ENCODE results near the gene GOT2. TPM values are rescaled to one million over a fixed set of nuclear protein-coding genes. Genes with fewer than 3 reads are reported as not detected.
"Not testable (repeated sequence)": the region's sequence is repeated elsewhere in the genome, so short reads cannot be mapped to it uniquely, and the experiment has no call there.

Gene GOT2
- 10 to 100 TPM; 37.1 to 42.4 TPM for total RNA-seq
- polyA plus RNA-seq = 100 to 1,000 TPM in 1 of 2 donors, 10 to 100 TPM in 1; 86.3 to 113 TPM

GRCh38 chr16:58733671-58734458 is at the start of gene GOT2:
Gene GOT2, minus strand, starts transcription at chr16:58734316. Its CDS starts 88 bp downstream, at chr16:58734228.
- intact Hi-C loops (cut with micrococcal nuclease) = loop anchor here (1.0 kb wide), 3 partner anchors 22 to 104 kb away; partner anchors contain the start of gene SLC38A7
- peaks cover 37% of the 10 kb centered on the region for H3K4me1 ChIP-seq (ENCODE audit: insufficient read depth, low read length)
- H3K4me3 ChIP-seq (ENCODE audit: low read length in 2 of 2) = peak within 1 kb of the TSS; percentile 85 to 86
- H3K36me3 ChIP-seq (ENCODE audit: insufficient read depth, low read length) = no peaks in the 10 kb centered on the region
- peak within 1 kb of the TSS; percentile 94 to 99 (median 98) for H3K4me3 Mint-ChIP-seq
- no peaks in the 10 kb centered on the region for H3K27me3 ChIP-seq (ENCODE audit: insufficient read depth, low read length)
- H3K9me3 ChIP-seq (ENCODE audit: control insufficient read depth in 1 of 2, low read length in 2 of 2) = no peaks in the 10 kb centered on the region
- ChIA-PET POLR2A (ENCODE audit: partially characterized antibody) (interaction anchor here (0.7 to 1.4 kb wide), 2 partner anchors 22 to 50 kb away, joined by 3 read pairs; partner anchors contain the start of gene SLC38A7), CTCF (ENCODE audit: partially characterized antibody) (interaction anchor here (0.6 to 1.5 kb wide), 6 partner anchors 9 to 43 kb away, joined by 3 to 12 read pairs (median 4); no protein-coding TSS in a partner anchor)
- H3K27ac ChIP-seq (ENCODE audit: low read depth, low read length) = peak within 1 kb of the TSS; percentile 72
- peak; percentile 70 to 81 (median 77) for DNase-seq
- no peaks in the 10 kb centered on the region for H3K27me3 Mint-ChIP-seq
- H3K36me3 Mint-ChIP-seq = peaks cover 0 to 10% of the 10 kb centered on the region in 2 donors
- H3K27ac Mint-ChIP-seq = peak within 1 kb of the TSS; percentile 57 to 97 (median 94)
- H3K9me3 Mint-ChIP-seq = no peaks in the 10 kb centered on the region
- H3K4me1 Mint-ChIP-seq = peaks cover 24 to 45% (median 35%) of the 10 kb centered on the region in 4 donors

GRCh38 chr16:58779291-58779690 is 45.2 kb upstream of the GOT2 start:
- H3K27me3 Mint-ChIP-seq; DNase-seq; CTCF ChIA-PET (ENCODE audit: partially characterized antibody); H3K4me1 ChIP-seq (ENCODE audit: insufficient read depth, low read length); H3K4me3 ChIP-seq (ENCODE audit: low read length in 2 of 2); H3K4me1 Mint-ChIP-seq; H3K9me3 Mint-ChIP-seq; POLR2A ChIA-PET (ENCODE audit: partially characterized antibody); H3K36me3 ChIP-seq (ENCODE audit: insufficient read depth, low read length); H3K27ac Mint-ChIP-seq; H3K36me3 Mint-ChIP-seq; H3K27me3 ChIP-seq (ENCODE audit: insufficient read depth, low read length); H3K27ac ChIP-seq (ENCODE audit: low read depth, low read length); H3K9me3 ChIP-seq (ENCODE audit: control insufficient read depth in 1 of 2, low read length in 2 of 2); H3K4me3 Mint-ChIP-seq; intact Hi-C loops (cut with micrococcal nuclease): not testable (repeated sequence)

GRCh38 chr16:58773870-58774269 is 39.8 kb upstream of the GOT2 start:
- Histone ChIP-seq H3K36me3 (ENCODE audit: insufficient read depth, low read length) (no peaks in the 10 kb centered on the region), H3K4me1 (ENCODE audit: insufficient read depth, low read length) (no peaks in the 10 kb centered on the region), H3K27ac (ENCODE audit: low read depth, low read length) (no peak overlapping the region), H3K9me3 (ENCODE audit: control insufficient read depth in 1 of 2, low read length in 2 of 2) (no peaks in the 10 kb centered on the region), H3K27me3 (ENCODE audit: insufficient read depth, low read length) (no peaks in the 10 kb centered on the region), H3K4me3 (ENCODE audit: low read length in 2 of 2) (no peak overlapping the region)
- Mint-ChIP-seq H3K9me3 (no peaks in the 10 kb centered on the region), H3K27me3 (peaks cover 5 to 8% of the 10 kb centered on the region in 2 donors), H3K36me3 (no peaks in the 10 kb centered on the region), H3K4me3 (no peak overlapping the region), H3K4me1 (no peaks in the 10 kb centered on the region), H3K27ac (peak overlapping the region in 1 of 7 donors; percentile 17)
- intact Hi-C loops (cut with micrococcal nuclease) = no loop called here
- no peak for DNase-seq
- ChIA-PET POLR2A (ENCODE audit: partially characterized antibody) (no interaction called here), CTCF (ENCODE audit: partially characterized antibody) (interaction anchor here (1.2 kb wide), 1 partner anchor 268 kb away, joined by 3 read pairs; no protein-coding TSS in a partner anchor)

- no peaks in the 10 kb centered on the region for H3K36me3 Mint-ChIP-seq
- H3K4me1 Mint-ChIP-seq = no peaks in the 10 kb centered on the region
- CTCF ChIA-PET (ENCODE audit: partially characterized antibody) = interaction anchor here (1.0 to 1.7 kb wide), 2 partner anchors 12 to 34 kb away, joined by 3 read pairs; partner anchors contain the start of gene GOT2
- Histone ChIP-seq H3K4me3 (ENCODE audit: low read length in 2 of 2) (no peak overlapping the region), H3K36me3 (ENCODE audit: insufficient read depth, low read length) (no peaks in the 10 kb centered on the region), H3K4me1 (ENCODE audit: insufficient read depth, low read length) (no peaks in the 10 kb centered on the region), H3K27ac (ENCODE audit: low read depth, low read length) (no peak overlapping the region), H3K9me3 (ENCODE audit: control insufficient read depth in 1 of 2, low read length in 2 of 2) (no peaks in the 10 kb centered on the region), H3K27me3 (ENCODE audit: insufficient read depth, low read length) (no peaks in the 10 kb centered on the region)
- DNase-seq = no peak
- H3K4me3 Mint-ChIP-seq = no peak overlapping the region
- no peak overlapping the region for H3K27ac Mint-ChIP-seq
- intact Hi-C loops (cut with micrococcal nuclease) = no loop called here
- POLR2A ChIA-PET (ENCODE audit: partially characterized antibody) = no interaction called here
- H3K27me3 Mint-ChIP-seq = peaks cover 5 to 8% of the 10 kb centered on the region in 2 donors
- no peaks in the 10 kb centered on the region for H3K9me3 Mint-ChIP-seq
Measured at GRCh38 chr16:58768145-58768544, 34.0 kb upstream of the GOT2 start.

GRCh38 chr16:58767581-58767980 is 33.5 kb upstream of the GOT2 start:
- H3K9me3 Mint-ChIP-seq = no peaks in the 10 kb centered on the region
- peaks cover 3 to 8% of the 10 kb centered on the region in 2 donors for H3K27me3 Mint-ChIP-seq
- no peak overlapping the region for H3K27ac ChIP-seq (ENCODE audit: low read depth, low read length)
- CTCF ChIA-PET (ENCODE audit: partially characterized antibody) = interaction anchor here (1.0 to 1.7 kb wide), 2 partner anchors 12 to 34 kb away, joined by 3 read pairs; partner anchors contain the start of gene GOT2
- H3K4me1 Mint-ChIP-seq = no peaks in the 10 kb centered on the region
- no peaks in the 10 kb centered on the region for H3K27me3 ChIP-seq (ENCODE audit: insufficient read depth, low read length)
- no peak for DNase-seq
- H3K4me1 ChIP-seq (ENCODE audit: insufficient read depth, low read length) = no peaks in the 10 kb centered on the region
- H3K4me3 Mint-ChIP-seq = no peak overlapping the region
- no peaks in the 10 kb centered on the region for H3K9me3 ChIP-seq (ENCODE audit: control insufficient read depth in 1 of 2, low read length in 2 of 2)
- H3K27ac Mint-ChIP-seq = no peak overlapping the region
- no peaks in the 10 kb centered on the region for H3K36me3 Mint-ChIP-seq
- intact Hi-C loops (cut with micrococcal nuclease) = no loop called here
- H3K4me3 ChIP-seq (ENCODE audit: low read length in 2 of 2) = no peak overlapping the region
- POLR2A ChIA-PET (ENCODE audit: partially characterized antibody) = no interaction called here
- no peaks in the 10 kb centered on the region for H3K36me3 ChIP-seq (ENCODE audit: insufficient read depth, low read length)

GRCh38 chr16:58756650-58757332 is 22.7 kb upstream of the GOT2 start:
- Histone ChIP-seq H3K4me3 (ENCODE audit: low read length in 2 of 2) (no peak overlapping the region), H3K36me3 (ENCODE audit: insufficient read depth, low read length) (no peaks in the 10 kb centered on the region), H3K27ac (ENCODE audit: low read depth, low read length) (no peak overlapping the region), H3K4me1 (ENCODE audit: insufficient read depth, low read length) (peaks cover 8% of the 10 kb centered on the region), H3K27me3 (ENCODE audit: insufficient read depth, low read length) (no peaks in the 10 kb centered on the region), H3K9me3 (ENCODE audit: control insufficient read depth in 1 of 2, low read length in 2 of 2) (no peaks in the 10 kb centered on the region)
- Mint-ChIP-seq H3K4me1 (peaks cover 8 to 11% (median 10%) of the 10 kb centered on the region in 4 donors), H3K36me3 (no peaks in the 10 kb centered on the region), H3K4me3 (peak overlapping the region in 1 of 8 donors; percentile 75), H3K27ac (peak overlapping the region in 6 of 7 donors; percentile 63 to 95 (median 88)), H3K27me3 (no peaks in the 10 kb centered on the region), H3K9me3 (peaks cover 0 to 2% (median 0%) of the 10 kb centered on the region in 8 donors)
- POLR2A ChIA-PET (ENCODE audit: partially characterized antibody) = interaction anchor here (1.0 to 1.8 kb wide), 6 partner anchors 22 to 420 kb away, joined by 3 to 9 read pairs (median 8); partner anchors contain the start of gene SLC38A7
- intact Hi-C loops (cut with micrococcal nuclease) = loop anchor here (1.0 to 10.0 kb wide), 5 partner anchors 22 to 732 kb away; partner anchors contain the start of genes GOT2 and MMP15
- CTCF ChIA-PET (ENCODE audit: partially characterized antibody) = interaction anchor here (0.7 to 3.8 kb wide), 30 partner anchors 9 to 428 kb away, joined by 3 to 120 read pairs (median 4); partner anchors contain the start of genes GOT2, SETD6 and SLC38A7
- no peak for DNase-seq
